KBM-7 (cell line): ENCODE measurements around the gene TMEM205.
"Not testable (repeated sequence)": the region's sequence is repeated elsewhere in the genome, so short reads cannot be mapped to it uniquely, and the experiment has no call there.

Experiments used
- DNase-seq: peaks from one replicate; pipeline ENCODE4 v3.0.0-alpha.2; 2015
- in situ Hi-C: fragments of 300-500 bp; cut with MboI; formaldehyde crosslinking; loops from 2 replicates; pipeline ENCODE4 v1.14.3; 2020; ENCODE audit warnings: low sequenced_read_pairs, low pct_unique_long_range_greater_than_20kb, mixed read lengths

TMEM205 gene

DNA sequence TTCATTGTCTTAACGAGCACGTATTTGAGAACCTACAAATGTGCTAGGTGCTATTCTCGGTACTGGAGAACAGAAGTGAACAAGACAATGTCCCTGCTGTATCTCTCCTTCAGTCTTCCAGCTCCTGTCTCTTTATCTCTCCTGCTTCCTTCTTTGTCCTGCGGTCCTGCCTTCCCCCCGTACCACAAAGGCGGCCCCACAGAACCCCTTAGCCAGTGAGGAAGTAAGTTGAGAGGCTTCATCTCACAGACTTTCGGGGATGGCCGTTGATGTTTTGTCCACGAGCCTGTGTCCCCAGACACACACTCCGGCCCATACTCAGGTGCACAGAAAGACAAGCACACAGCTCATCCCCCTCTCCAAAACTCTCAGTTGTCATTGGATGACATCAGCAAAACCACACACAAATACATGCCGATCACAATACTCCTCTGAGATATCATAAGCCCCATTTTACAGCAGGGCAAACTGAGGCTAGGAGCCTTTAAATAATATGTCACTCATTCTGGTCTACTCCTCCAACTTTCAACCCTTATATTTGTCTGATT lies 27.9 kb upstream of the TMEM205 start:
- DNase-seq: peak; percentile 58
- in situ Hi-C loops: no loop called here

DNA sequence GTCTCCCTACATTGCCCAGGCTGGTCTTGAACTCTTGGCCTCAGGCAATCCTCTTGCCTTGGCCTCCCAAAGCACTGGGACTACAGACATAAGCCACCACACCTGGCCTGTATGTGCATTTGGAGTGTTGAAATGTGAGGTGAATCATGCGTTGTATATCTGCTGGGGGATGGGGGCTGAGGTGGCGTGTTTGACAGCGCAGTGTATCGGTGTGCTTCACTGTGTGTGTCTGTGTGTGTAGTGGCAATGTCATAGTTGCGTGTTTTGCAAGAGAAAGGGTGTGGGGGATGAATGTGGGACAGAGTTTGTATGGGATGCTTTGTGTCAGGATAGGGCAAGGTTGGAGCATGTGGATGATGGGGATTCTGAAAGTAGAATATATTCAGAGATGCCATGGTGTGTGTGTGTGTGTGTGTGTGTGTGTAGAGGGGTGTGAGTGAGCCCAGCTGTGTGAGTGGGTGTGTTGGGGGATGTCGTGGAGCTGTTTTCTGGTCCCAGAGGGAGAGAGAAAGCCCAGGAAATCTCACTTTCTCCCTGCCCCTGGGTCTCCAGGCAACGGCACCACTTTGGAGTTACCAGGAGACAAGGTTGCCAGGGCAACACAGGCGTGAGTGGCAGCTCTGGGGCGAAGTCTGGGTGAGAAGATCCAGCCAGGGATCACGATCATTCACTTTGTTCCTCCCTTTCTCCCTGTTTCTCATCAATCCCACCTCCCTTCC lies 27.3 kb upstream of the TMEM205 start:
- no peak for DNase-seq
- in situ Hi-C loops: no loop called here

DNA sequence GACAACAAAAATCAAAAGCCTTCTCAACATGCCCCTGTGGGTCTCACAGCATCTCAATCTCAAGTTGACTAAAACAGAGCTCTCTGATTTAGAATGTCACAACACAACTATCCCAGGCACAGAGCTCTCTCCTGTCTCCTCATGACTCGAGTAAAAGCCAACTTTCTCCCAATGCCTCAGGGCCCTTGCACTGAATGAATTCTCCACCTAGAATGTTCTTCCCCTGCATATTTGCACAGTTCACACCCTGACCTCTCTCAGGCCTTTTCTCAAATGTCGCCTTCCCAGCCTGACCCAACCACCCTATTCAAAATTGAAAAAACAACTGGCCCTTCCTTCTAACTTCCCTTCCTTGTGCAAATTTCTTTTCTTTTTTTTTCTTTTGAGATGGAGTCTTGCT lies 24.7 kb upstream of the TMEM205 start:
- no peak for DNase-seq
- in situ Hi-C loops: no loop called here

DNA sequence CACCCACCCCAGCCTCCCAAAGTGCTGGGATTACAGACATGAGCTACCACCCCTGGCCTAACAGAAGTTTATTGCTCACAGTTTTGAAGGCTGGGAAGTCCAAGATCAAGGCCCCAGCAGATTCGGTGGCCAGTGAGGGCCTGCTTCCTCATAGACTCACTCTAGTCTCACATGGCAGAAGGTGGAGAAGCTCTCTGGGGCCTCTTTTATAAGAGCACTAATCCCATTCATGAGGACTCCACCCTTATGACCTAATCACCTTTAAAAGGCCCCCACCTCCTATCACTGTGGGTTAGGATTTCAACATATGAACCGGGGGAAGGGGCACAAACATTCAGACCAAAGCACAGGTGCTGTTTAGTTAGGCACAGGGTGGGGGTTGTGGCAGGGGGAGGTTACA lies 21.5 kb upstream of the TMEM205 start:
- DNase-seq: no peak
- in situ Hi-C loops: no loop called here

DNA sequence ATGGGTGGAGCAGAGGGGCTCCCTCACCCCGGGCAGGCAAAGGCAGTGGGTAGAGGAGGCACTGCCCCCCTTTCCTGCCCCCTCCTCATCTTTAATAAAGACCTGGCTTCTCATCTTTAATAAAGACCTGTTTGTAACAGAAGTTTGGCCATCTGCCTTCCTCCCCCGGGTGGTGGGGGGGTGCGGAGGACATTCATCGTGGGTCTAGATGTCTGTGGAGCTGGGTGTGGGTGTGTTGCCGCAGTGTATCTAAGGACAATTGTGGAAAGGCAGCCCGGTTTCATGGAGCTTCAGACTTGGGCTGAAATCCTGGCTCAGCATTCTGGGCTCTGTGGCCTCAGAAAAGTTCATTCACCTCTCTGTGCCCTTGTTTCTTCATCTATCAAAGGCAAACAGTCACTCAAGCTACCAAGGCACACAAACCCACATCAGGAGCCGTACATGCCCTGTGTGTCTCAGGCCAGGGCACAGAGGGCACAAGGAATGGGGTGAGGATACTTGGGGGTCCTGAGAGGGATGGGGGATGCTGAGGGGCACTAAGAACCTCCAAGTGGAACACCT lies 19.6 kb upstream of the TMEM205 start:
- in situ Hi-C loops: no loop called here
- DNase-seq: no peak

DNA sequence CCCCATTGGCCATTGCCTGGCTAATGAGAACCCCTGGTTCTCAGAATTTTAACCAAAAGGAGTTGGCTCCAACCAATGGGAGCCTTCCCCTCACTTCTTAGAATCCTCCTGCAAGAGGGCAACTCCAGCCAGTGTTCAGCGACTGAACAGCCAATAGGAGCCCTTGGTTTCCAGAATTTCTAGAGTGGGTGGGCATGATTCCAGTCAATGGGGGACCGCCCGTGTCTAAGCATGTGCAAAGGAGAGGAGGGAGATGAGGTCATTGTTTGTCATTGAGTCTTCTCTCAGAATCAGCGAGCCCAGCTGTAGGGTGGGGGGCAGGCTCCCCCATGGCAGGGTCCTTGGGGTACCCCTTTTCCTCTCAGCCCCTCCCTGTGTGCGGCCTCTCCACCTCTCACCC lies 18.9 kb upstream of the TMEM205 start:
- in situ Hi-C loops: no loop called here
- no peak for DNase-seq

DNA sequence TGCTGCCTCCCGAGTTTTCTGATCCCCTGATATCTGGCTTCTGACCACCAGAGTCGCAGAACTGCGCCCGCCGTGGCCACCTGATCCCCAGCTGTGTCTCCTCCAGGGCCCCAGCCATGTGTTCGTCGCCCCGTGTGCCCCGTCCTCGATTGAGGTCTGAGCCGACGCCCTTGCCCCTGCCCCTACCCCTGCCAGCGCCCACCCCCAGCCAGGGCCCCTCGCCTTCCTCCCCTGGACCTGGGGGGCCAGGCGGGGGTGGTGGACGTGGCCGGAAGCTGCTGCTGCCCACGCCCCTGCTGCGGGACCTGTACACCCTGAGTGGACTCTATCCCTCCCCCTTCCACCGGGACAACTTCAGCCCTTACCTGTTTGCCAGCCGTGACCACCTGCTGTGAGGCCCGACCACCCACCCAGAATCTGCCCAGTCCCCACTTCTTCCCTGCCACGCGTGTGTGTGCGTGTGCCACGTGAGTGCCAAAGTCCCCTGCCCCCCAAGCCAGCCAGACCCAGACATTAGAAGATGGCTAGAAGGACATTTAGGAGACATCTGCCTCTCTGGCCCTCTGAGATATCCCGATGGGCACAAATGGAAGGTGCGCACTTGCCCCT lies 18.3 kb upstream of the TMEM205 start:
- no peak for DNase-seq
- in situ Hi-C loops: no loop called here

DNA sequence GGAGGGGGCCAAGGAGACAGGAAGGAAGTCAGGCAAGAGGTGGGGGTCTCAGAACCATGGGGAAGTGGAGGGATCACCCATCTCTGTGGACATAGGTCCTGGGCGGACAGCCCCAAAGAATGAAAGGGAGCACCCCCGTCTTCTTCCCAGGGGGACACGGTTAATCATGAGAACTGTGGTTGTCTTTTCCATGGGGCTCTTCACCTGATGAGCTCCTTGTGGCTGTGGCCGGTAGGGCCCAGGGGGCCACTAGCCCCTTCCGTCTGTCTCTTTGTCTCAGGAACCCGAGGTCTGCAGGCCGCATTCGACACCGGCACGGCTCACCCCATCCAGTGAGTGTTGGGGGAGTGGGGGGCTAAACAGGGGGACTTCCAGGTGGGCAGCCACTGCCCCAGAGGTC lies 17.8 kb upstream of the TMEM205 start:
- DNase-seq: no peak
- in situ Hi-C loops: no loop called here

DNA sequence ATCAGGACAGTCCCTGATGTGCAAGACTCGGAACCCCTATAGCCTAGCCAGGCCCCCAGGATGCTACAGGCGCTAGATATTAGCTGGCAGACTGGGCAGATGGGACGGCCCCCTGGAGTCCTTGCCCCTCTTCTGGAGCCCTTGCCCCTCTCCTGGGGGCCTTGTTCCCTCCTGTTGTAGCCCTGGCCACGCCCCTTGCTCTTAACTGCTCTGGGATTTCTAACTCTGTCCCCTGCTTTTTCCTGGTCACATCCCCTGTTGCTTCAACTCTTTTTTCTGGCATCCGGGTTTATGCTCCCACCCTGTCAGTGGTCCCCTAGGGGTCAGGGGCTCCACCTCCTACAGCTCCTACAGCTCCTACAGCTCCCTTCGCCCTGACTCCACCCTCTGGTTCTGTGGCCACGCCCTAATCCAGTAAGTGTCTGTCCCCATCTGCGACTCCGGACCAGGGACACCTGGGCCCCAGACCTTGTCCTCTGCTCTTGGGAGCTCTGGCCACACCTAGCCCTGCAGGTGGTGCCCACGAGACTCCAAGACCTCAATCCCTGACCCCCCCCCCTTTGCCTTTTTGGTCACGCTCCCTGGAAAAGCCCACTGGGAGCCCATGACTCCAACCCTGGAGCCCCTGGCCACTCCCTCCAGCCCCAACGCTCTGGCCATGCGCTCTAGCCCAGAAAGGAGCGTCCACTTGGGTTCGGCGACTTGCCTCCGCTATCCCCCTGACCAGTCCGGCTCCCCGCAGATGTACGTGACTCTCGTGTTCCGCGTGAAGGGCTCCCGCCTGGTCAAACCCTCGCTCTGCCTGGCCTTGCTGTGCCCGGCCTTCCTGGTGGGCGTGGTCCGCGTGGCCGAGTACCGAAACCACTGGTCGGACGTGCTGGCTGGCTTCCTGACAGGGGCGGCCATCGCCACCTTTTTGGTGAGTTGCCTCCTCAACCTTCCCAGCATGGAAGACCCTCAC lies 16.0 kb upstream of the TMEM205 start:
- DNase-seq: no peak
- in situ Hi-C loops: no loop called here

DNA sequence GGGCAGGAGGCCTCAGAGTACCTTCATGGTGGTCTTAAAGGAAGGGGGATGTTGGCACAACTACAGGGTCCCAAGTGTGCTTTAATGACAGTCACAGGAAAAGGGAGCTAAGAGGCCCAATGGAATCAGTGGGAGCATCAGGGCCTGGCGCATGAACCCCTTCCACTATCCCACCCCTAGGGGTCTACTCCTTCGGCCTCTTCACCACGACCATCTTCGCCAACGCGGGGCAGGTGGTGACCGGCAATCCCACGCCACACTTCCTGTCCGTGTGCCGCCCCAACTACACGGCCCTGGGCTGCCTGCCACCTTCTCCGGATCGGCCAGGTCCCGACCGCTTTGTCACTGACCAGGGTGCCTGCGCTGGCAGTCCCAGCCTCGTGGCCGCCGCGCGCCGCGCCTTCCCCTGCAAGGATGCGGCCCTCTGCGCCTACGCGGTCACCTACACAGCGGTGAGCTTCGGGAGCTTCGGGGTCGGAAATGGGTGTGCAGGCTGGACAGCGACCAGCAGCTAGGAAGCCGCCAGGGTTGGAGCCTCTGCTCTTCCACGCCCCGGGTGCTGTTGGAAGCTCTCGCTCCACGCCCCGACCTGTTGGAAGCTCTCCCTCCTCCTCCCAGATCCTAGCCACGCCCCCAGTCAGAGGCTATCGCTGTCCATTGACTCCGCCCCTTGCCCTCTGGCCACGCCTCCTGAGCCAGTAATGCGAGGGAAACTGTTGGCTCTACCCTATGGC lies 15.1 kb upstream of the TMEM205 start:
- DNase-seq: no peak
- in situ Hi-C loops: no loop called here

DNA sequence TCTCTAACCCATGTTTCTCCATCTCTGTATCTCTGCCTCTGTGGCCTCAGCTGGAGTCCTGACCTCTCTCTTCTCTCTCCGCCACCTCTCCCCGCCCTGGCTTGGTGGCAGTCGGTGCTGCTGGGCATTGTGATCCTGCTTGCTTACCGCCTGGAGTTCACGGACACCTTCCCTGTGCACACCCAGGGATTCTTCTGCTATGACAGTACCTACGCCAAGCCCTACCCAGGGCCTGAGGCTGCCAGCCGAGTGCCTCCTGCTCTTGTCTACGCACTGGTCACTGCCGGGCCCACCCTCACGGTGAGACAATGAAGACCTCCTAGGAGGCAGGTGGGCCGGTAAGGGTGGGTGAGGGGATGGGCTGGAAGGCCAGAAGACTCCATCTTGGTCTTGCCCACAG lies 13.4 kb upstream of the TMEM205 start:
- no peak for DNase-seq
- in situ Hi-C loops: no loop called here

DNA sequence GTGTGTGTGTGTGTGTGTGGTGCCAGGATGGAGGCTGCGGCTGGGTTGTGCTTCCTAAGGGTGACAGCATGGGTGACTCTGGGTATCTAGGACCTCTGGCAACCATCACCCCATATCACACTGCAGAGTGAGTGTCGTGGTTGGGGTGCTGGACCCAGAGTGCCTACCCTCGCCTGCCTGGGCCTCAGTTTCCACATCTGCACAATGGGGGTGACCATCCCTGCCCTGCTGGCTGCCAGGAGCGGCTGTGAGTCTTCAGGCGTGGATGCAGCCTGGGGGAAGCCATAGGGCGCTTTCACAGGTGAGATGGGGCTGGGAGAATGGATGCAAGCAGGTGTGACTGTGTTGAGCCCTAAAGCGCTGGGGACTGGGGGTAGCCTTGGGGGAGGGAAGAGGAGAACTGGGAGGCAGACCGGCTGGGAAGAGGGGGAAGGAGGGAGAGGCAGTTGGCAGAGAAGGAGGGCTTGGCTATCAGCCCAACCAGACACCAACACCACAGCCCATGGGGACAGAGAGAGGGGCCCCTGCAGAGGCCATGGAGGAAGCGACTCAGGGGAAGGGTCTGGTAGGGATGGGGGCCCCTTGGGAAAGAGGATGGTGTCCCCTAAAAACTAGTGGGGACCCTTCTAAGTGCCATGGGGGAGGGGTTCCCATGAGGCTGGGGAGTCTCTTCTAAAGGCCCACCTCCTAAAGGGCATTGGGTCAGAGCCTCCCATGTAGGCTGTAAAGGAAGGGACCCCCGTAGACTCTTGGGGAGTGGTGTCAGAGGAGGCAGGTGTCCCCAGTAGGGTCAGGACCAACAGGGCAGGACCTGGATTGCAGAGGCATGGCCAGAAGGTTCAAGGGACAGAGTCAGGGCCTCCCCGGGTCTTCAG lies 10.8 kb upstream of the TMEM205 start:
- in situ Hi-C loops: no loop called here
- no peak for DNase-seq

DNA sequence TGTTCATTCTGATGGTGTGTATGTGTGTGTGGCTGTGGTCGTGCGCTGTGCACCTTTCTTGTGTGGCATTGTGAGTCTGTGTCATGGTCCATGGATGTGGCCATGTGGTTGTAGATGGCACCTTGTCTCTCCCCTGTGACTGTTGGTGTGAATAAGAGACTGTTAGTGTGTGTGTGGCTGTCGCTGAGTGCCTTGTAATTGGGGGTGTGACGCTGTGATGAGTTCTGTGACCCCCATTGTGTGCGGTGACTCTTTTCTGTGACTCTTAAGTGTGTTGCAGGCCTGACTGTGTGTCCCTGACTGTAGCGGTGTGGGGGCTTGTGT lies 10.0 kb upstream of the TMEM205 start:
- DNase-seq: no peak
- in situ Hi-C loops: no loop called here

DNA sequence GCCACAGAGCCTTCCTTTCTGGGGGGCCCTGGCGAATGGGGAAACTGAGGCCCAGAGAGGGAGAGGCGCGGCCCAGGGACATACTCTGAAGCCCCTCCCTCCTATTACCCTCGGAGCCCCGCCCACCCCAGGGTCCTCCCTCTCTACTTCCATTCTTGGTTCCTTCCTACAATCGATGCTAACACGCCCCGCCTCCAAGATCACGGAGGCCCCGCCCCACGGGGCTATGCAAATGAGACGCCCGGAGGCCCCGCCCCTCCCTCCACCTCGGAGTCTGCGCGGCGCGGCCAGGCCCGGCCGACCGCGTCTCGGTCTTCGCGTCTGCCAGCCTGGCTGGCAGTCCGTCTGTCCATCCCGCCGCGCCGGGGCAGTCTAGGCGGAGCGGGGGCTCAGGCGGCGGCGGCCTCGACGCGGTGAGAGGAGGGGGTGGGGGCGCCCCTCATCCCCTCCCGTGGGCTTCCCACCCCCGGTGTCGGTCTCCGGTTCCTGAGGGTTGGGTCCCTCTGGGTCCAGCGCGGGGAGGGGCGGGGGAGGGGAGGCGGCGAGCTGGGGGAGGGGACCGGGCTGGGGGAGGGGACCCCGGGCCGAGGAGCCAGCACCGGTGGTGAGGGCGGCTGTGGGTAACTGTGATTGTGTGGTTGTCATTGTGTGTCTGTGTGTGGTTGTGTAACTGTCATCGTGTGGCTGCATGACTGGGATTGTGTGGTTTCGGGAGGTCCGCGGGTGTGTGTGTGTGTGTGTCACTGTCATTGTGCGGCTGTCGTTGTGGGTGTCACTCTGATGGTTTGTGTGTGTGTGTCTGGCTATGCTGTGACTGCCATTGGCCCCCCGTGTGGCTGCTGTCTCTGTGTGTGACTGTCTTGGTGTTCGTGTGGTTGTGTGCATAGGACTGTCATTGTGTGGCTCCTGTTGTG lies 9.3 kb upstream of the TMEM205 start, which contains the start of gene PLPPR2:
Gene PLPPR2 (plus strand): TSS at position 273 of the 914 bp plus-strand sequence. CDS start 2,242 bp downstream, outside the sequence.
- in situ Hi-C loops: no loop called here
- DNase-seq: peak; percentile 89

DNA sequence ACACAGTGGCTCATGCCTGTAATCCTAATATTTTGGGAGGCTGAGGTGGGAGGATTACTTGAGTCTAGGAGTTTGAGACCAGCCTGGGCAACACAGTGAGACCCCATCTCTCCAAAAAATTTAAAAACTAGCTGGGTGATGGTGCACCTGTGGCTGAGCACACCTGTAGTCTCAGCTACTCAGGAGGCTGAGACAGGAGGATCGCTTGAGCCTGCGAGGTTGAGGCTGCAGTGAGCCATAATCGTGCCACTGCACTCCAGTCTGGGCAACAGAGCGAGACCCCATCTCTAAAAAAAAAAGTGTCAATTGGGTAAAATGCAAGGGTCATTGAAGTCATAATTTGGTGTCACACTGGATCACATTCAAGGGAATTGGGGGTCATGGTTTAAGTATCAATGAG lies 8.0 kb upstream of the TMEM205 start:
- DNase-seq, in situ Hi-C loops: not testable (repeated sequence)

DNA sequence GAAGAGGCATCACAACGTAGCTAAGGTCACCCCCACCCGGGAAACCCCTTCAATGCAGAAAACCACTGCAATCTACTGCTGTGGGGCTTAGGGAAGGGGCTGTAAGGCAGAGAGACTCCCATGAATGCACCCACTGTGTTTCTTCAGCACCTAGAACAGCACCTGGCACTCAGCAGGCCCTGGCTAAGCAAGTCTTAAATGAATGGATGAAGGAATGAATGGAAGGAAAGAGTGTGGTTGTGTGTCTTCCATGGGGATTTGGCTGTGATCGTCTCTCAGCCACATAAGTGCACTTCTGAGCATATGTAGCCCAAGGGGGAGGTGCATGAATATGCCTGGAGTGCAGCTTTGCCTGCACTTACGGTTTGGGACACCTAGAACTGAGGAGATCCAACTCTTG lies 3.1 kb upstream of the TMEM205 start:
- no peak for DNase-seq
- in situ Hi-C loops: no loop called here

DNA sequence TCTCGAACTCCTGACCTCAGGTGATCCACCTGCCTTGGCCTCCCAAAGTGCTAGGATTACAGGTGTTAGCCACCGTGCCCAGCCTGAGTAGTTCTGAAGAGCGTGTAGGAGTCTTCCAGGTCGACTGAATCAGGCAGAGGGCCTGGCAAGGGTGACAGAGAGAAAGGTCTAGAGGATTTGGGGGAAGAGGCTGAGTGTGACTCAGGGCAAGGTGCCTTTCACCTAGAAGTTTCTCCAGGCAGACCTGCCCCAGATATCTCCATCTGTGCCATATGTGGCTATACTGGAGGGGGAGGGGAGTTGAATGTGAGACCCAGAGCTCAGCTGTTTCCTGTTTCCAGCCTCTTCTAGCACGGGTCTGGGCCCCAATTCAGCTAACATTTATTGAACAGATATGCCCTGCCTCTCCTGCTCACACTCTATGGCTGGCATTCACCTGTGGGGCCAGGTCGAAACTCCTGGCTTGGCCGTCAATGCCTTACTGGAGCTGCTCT lies 1.5 kb upstream of the TMEM205 start:
- in situ Hi-C loops: no loop called here
- peak; percentile 32 for DNase-seq
